Medulla oblongata (tissue), 1 donor: ENCODE measurements around the gene POLR3H.
A peak's percentile ranks its signal among the peaks of the same experiment; 100 is the strongest.
"Not testable (repeated sequence)": the region's sequence is repeated elsewhere in the genome, so short reads cannot be mapped to it uniquely, and the experiment has no call there.

ENCODE experiments used
- DNase-seq: peaks from one replicate; pipeline ENCODE4 v3.0.0-alpha.2; 2015; ENCODE audit errors: extremely low spot score

The POLR3H gene, protein sequence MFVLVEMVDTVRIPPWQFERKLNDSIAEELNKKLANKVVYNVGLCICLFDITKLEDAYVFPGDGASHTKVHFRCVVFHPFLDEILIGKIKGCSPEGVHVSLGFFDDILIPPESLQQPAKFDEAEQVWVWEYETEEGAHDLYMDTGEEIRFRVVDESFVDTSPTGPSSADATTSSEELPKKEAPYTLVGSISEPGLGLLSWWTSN

DNA sequence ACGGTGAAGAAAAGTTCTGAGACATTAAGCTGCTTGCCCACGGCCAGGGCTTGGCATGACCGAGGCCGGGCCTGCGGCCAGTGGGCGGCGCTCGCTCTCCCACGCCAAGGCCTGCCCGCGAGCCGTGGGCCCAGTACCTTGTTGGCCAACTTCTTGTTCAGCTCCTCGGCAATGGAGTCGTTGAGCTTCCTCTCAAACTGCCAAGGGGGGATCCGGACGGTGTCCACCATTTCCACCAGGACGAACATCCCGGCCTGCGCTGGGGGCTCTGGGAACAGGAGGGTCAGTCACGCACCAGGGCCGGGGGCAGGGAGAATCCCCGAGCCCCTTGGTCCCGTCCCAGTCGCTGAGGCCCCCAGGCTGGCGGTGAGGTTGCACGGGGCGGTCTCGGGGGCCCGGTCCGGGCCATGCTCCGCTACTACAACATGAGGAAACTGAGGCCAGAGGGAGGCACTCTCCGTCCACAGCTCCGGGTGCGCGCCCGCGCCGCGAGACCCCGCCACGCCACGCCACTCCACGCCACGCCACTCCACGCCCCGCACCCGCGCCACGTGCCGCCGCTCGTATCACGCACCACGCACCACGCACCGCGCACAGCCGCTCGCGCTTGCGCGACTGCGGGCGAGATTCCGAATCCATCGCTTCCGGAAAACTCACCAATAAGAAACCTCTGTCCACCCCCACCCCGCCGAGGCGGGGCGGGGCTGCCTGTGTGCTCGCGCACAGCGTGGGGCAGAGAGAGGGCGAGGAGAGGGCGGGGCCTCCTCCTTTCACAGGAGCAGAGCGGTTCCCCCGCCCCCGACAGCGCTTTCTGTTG, at the start of gene POLR3H:
TSS of gene POLR3H (minus strand) at position 617 of the 817 bp plus-strand sequence. CDS start at position 248, 369 bp downstream.
- DNase-seq = peak; percentile 99

DNA sequence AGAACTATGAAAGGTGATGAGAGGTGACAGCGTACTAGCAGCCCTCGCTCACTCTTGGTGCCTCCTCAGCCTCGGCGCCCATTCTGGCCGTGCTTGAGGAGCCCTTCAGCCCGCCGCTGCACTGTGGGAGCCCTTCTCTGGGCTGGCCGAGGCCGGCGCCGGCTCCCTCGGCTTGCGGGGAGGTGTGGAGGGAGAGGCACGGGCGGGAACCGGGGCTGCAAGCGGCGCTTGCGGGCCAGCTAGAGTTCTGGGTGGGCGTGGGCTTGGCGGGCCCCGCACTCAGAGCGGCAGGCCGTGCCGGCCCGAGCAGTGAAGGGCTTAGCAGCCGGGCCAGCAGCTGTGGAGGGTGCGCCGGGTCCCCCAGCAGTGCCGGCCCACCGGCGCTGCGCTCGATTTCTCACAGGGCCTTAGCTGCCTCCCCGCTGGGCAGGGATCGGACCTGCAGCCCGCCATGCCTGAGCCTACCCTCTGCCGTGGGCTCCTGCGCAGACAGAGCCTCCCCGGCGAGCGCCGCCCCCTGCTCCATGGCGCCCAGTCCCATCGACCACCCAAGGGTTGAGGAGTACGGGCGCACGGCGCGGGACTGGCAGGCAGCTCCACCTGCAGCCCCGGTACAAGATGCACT, 49.2 kb upstream of the POLR3H start:
- DNase-seq = not testable (repeated sequence)

DNA sequence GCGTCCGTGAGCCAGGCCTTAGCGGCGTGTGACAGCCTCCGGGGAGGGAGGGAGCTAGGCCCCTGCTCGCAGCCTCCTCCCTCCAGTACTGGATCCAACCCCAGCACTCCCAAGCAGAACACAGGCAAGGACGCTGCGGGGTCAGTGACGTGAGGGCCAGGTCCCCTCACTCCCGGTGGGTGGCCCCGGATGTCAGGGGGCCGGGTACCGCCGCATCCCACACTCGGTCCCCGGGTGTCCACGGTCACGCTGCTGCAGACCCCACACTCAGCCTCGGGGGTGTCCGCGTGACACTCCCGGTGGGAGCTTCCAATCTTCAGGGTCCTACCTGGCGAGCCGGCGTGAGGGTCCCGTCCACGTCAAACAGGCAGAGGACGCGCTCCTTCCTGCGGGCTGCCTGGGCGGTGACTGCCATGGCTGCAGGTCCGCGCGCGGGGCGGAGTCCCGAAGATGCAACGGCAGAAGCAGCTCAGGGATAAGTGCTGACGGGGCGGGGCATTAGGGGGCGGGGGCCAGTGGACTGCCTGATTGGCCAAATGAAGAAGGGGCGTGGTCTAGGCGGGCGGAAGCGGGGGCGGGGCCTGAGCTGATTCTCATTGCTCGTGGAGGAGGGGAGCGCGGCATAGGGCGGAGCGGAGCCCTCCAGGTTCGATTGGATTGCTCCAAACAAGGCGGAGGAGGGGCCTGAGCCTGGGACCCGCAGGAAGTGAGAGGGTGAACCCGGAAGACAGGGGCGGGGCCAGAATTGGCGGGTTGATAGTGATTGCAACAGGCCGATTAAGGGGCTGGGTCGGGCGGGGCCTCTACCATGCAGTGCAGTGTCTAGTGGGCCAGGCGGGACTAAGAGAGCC, 45.3 kb upstream of the POLR3H start, which contains the start of gene PMM1:
TSS of gene PMM1 (minus strand) at position 450 of the 851 bp plus-strand sequence. CDS start at position 415, 35 bp downstream.
- peak; percentile 99 for DNase-seq

DNA sequence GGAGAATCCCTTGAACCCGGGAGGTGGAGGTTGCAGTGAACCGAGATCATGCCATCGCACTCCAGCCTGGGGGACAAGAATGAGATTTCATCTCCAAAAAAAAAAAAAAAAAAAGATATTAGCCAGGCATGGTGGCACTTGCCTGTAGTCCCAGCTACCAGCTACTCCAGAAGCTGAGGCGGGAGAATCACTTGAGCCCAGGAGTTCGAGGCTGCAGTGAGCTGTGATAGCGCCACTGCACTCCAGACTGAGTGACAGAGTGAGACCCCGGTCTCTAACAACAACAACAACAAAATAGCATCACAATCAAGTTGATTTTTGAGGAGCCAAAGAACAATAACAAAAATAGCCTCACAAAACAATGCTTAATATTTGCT, 43.1 kb upstream of the POLR3H start:
- DNase-seq = no peak

DNA sequence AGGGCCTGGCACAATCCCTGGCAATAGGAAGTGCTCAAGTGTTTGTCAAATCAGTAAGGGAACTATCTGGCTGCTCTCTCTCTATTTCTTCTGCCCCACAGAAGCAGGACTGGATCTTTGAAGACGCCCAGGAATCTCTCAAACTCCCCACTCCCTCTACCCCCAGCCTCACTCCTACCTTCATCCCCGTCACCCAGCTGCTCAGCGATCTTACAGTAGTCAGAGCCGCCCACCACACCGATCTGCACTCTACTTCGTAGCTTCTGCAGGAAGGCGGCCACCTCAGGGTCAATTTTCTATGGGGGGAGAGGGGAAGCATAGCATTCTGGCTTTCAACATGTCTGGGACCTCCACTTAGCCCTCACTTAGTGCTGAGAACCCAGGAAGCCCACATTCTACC, 41.6 kb upstream of the POLR3H start:
- DNase-seq = no peak

DNA sequence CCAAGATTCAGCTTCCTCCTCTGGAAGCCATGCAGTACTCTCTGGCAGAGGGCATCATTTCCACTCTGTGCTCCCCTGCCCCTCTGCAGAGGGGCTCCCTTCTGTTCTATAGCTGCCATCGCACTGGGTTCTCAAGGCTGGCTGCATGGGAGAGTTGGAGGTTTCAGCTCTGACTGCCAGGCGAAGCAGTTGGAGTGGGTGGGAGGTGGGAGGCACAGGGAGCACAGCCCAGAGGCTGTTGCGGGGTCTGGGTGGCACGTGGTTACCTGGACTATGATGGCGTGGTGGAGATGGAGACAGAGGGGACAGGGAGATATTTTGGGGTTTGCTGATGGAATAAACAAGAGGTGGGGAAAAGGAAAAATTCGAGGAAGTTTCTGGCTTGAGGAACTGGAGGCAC, 40.6 kb upstream of the POLR3H start:
- no peak for DNase-seq

DNA sequence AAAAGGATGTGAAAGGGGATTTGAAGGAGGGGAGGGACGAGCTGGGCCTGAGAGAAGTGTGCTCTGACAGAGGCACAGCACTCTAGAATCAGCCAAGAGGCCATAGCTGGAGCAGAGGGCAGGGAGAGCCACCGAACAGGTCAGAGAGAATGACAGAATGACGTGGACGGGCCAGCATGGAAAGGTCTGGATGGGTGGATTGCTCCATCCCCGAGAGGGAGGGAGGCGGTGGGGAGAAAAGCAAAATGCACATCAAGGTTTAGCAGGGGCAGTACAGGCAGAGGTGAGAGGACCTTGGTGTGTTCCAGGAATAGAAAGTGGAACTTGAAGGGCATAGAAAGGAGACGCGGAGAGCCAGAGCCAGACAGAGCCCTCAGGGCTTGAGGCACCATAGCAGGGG, 38.4 kb upstream of the POLR3H start:
- no peak for DNase-seq

DNA sequence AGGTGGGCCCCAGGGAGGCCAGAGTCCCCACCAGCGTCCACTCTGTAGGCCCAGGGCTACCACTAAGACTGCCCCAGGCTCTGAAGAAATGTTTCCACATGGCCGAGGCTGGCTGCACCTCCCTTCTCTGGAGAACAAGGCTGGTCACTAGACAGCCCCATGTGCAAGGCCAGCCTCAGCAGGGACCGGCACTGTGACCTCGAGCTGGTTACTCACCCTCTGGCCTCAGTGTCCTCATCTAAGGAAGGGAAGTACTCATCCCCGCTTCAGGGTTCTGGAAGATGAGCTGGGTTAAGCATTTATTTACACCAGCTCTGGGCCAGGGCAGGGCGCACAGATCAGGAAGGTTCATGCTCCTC, 35.7 kb upstream of the POLR3H start:
- no peak for DNase-seq

DNA sequence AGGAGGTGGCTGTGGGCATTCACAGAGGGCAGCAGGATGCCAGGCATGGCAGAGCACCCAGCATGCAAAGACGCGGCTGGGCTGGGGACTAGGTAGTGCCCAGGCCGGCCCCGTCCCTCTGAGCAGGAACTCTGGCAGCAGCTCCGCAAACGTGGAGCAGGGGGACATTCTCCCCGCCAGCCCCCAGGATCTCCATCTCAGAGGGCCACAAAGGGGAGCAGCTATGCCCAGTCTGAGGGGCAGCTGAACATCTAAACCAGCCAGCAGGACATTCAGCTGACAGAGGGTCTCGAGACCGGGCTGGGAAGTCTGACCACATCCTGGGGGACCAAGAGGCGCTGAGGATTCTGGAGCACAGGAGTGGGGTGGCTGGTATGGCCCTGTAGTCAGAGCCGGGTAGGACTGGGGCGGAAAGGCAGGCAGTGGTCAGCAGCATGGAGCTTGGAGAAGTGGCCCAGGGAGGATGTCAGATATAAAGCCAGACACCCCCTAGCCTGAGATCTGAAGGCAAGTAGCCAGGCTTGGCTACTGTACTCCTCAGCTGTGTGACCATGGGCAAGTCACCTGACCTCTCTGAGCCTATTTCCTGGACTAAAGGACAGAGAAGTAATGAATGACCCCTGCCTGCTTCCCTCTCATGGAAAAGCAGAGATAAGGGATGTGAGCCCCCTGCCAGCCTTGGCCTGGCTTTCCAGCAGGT, 35.2 kb upstream of the POLR3H start:
- DNase-seq = no peak

DNA sequence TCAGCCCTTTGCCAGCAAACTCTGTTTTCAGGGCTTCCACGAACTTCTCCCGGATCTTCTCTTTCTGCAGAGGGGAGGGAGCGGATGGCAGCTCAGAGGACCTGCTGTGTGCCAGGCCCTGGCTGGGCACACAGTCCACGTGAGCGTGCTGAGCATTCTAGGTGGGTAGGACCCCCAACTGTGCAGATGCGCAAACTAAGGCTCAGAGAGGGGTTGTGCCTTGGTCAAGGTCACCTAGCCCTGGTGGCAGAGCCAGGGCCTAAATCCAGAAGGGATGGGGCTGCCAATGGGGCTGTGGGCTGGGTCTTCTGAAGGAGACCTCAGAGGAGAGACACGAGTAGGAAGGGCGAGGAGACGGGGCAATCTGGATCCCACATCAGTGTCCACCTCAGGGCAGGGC, 34.5 kb upstream of the POLR3H start:
- no peak for DNase-seq

DNA sequence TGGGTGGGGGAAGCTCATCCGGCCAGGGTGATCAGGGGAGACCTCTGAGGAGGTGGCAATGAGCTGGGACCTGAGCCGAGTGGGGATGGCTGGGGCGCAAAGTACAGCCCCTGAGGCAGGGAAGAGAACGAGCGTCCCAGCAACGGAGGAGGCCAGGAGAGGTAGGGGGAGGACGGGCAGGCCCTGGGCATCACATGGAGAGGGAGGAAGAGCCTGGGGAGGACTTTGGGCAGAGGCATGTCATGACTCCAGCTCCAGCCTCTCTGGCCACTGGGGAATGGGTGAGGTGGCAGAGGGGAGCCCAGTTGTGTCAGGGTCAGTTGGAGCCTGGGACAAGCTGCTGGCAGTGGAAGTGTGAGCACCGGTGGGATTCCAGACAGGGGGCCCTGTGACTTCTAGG, 33.8 kb upstream of the POLR3H start:
- DNase-seq = no peak

DNA sequence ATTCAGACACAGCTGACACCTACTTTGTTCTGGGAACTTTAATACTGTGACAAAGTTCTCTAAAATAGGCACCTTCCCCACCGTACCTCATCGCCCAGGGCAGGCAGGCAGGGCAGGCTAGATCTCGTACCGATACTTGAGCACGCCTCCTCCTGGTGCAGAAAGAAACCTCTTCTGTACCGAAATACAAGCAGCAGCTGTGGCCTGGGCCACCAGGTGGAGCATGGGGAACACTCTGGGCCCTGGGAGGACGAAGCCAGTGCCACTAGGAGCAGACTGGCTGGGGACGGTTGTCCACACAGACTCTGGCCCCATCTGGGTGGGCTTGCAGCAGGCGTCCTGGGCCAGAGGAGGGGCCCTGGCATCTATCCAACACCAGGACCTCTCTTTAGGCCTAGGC, 32.6 kb upstream of the POLR3H start:
- DNase-seq = no peak

DNA sequence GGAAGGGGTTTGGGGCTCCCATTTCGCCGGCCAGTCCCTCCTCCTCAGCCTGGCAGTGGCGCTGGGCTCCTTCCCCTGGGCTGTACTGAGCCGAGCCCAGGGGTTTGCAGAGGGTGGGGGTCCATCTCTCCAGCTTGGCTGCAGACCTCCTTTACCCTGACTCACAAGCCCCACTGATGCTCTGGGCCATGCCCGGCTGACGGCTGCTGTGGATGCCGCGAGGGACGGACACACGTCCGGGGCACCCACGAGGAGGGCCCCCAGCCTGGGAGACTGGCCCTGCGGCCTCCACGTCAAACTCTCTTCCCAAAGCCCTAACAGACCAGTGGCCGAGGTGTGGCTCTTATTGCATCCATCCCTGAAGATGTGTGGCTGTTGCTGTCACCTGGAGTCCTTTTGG, 31.3 kb upstream of the POLR3H start:
- DNase-seq = no peak

DNA sequence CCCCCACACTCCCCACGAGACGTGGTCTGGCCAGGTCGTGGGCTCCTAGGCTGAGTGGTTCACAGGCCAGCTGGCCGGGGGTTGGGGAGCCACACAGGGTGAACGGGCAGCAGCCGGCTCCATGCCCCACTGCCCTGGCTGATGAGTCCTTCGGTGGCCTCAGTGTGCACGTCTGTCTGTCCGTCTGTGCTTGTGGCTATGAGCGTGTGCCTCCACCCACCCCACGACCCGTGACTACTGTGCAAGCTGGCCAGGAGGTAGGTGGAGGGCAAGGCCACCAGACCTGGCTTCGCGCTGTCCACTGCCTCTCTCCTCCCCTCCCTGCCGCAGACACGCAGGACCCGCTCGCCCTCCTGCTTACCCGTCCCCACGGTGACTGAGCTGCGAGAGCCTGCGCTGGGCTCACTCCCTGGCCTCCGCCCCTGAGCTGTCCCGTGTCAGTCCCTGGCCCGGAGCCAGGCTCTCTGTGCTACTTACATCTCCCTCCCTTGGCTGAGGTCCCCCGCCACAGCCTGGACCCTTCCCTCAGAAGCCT, 30.6 kb upstream of the POLR3H start:
- DNase-seq = peak; percentile 45

DNA sequence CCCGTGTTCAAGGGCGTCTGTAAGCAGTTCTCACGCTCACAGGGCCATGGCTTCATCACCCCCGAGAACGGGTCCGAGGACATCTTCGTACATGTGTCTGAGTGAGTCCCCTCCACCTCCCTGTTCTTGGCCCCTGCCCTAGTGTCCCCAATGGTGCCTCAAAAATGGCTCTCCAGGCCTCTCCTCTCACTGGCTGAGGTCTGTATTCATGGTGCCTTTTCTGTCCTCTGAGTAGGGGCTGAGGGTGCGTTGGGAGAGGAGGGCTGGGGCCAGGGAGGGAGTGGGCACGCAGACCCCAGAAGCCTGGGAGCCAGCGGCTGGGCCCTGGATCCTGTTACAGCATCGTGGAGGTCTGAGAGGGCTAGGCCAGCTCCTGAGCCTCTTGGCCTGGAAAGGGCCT, 29.4 kb upstream of the POLR3H start:
- DNase-seq = no peak

DNA sequence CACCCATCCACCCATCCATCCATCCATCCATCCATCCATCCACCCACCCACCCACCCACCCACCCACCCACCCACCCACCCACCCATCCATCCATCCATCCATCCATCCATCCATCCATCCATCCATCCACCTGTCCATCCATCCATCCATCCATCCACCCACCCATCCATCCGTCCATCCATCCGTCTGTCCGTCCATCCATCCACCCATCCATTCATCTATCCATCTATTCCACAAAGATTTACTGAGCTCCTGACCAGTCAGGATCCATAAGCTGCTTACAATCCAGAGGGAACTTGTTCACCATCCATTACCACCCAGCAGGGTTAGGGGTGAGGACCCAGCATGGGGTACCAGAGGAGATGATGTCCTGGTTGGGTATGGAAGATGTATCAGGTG, 28.0 kb upstream of the POLR3H start:
- not testable (repeated sequence) for DNase-seq

DNA sequence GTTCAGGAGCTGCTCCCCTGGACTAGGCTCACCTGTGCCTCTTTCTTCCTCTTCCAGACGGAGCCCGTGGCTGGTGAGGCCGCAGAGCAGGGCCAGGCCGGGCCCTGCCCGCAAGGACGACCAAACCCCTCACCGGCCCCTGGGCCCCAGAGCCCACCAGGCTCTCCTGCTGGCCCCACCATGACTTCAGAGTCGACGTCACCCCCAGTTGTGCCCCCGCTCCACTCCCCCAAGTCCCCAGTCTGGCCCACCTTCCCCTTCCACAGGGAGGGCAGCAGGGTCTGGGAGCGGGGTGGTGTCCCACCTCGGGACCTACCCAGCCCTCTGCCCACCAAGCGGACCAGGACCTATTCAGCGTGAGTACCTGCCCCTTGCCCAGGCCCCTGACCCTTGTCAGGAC, 27.5 kb upstream of the POLR3H start:
- DNase-seq = no peak

DNA sequence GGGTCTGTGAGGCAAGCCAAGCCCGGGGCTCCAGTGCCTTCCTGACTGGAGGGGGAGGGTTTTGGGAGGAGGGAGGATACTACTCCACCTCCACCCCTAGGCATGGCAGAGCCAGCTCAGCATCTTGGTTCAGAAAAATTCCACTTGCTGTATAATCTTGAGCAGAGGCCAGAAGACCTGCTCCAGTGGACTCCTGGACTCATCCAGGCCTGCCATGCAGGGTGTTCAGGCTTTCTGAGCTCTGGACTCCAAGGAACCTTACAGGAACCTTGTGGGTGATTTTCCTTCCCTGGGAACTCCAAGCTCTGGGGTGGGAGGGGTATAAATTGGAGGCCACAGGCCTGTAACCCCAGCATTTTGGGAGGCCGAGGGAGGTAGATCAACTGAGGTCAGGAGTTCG, 26.0 kb upstream of the POLR3H start:
- DNase-seq = no peak

DNA sequence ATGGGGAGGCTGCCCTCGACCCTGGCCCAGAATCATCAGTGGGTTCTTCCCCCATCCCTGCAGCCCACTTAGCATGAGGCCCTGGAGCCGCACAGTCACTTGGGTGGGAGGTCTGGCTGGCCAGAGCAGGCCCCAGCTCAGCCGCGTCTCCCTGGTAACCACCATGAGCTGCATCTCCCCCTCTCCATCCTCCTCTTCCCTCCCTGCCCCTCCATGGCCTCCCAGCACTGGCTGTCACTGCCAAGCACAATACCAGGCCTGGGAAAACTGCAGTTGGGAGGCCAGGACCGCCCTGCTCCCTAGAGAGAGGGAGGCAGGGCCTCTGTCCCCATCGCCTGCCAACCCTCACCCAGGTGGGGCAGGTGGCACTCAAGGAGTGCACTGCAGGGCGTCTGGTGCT, 24.5 kb upstream of the POLR3H start:
- DNase-seq = no peak

DNA sequence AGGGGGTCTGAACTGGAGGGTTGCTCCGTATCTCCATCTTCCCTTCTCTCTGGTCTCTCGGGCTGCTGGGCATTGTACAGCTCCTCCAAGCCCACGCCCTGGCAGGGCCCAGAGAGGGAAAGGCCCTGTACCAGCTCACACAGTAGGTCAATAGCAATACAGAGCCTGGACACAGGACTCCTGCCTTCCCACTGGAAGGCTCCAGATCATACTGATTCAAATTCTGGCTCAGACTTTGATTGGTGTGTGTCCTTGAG, 23.2 kb upstream of the POLR3H start:
- no peak for DNase-seq

DNA sequence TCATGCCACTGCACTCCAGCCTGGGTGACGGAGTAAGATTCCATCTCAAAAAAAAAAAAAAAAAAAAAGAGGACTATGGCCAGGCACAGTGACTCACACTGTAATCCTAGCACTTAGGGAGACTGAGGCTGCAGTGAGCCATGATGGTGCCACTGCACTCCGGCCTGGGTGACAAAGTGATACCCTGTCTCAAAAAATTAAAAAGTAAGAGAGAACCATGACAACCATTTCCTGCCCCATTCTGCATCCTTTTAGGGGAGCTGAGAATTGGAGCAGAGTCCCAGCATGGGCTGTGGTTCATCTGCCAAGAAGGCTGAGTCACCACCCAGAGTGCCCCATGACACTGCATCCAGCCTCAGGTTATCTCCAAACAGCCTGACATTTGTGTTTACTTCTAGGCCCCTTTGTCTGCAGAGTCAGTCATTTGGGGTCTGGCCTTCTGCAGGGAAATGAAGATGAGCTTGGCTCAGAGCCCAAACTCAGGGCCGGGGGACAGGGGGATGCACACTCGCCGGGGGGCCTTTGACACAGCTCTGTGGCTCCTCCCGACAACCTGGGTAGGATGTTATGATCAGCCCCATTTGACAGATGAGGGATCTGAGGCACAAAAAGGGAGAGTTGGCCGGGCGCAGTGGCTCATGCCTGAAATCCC, 21.3 kb upstream of the POLR3H start:
- no peak for DNase-seq
